Uterus (tissue), 2 donors: ENCODE data around the gene PIAS4.

ENCODE experiments used
- POLR2A ChIP-seq, 2 donors: fragments of 450-650 bp; IDR thresholded peaks; one replicate each; pipeline ENCODE4 v1.6.1; 2016; ENCODE audit warnings: antibody characterized with exemption in 2 of 2, mild to moderate bottlenecking in 1 of 2, moderate library complexity in 1 of 2
- TF ChIP-seq, protein P1 (sequence below), 4 experiments: fragments of 200-600 bp in 2 of 4; fragments of 450-650 bp in 2 of 4; sonication (generic) in 2 of 4; IDR thresholded peaks; one replicate each; pipeline ENCODE4 v1.5.1; 2016 to 2019; ENCODE audit warnings: antibody characterized with exemption in 4 of 4, mild to moderate bottlenecking in 2 of 4, moderate library complexity in 1 of 4

DNA sequence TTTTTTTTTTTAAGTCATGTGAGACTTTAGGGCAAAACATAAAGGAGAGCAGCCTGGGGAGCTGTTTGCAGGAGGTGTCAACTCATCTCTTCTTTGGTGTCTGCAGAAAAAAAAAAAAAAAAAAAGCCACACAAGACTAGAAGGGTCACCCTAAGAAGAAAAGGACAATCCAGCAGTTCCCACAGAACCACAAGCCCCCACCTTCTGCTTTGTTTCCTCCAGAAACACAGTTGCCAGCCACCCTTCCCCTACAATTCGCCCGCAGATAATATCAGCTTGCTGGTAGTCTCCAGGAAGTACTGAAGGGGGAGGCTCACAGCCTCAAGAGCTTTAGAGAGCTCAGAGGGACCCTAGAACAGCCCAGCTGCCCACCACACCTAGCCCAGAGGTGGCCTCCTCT is 81.4 kb downstream of the PIAS4 start:
- TF ChIP-seq, protein P1, sequence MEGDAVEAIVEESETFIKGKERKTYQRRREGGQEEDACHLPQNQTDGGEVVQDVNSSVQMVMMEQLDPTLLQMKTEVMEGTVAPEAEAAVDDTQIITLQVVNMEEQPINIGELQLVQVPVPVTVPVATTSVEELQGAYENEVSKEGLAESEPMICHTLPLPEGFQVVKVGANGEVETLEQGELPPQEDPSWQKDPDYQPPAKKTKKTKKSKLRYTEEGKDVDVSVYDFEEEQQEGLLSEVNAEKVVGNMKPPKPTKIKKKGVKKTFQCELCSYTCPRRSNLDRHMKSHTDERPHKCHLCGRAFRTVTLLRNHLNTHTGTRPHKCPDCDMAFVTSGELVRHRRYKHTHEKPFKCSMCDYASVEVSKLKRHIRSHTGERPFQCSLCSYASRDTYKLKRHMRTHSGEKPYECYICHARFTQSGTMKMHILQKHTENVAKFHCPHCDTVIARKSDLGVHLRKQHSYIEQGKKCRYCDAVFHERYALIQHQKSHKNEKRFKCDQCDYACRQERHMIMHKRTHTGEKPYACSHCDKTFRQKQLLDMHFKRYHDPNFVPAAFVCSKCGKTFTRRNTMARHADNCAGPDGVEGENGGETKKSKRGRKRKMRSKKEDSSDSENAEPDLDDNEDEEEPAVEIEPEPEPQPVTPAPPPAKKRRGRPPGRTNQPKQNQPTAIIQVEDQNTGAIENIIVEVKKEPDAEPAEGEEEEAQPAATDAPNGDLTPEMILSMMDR (IDR thresholded peaks at IDR 0.05), result no peak
- TF ChIP-seq POLR2A (IDR thresholded peaks at IDR 0.05), result no peak
